ENCODE measurements around the gene TPPP.
"Not testable (repeated sequence)": the region's sequence is repeated elsewhere in the genome, so short reads cannot be mapped to it uniquely, and the experiment has no call there.

Gene TPPP

GRCh38 chr5:696191-696590 lies 3.0 kb upstream of the TPPP start:
- in situ Hi-C loops (cut with MboI; ENCODE audit: low pct_unique_long_range_greater_than_20kb, low sequenced_read_pairs); DNase-seq: not testable (repeated sequence)

DNA sequence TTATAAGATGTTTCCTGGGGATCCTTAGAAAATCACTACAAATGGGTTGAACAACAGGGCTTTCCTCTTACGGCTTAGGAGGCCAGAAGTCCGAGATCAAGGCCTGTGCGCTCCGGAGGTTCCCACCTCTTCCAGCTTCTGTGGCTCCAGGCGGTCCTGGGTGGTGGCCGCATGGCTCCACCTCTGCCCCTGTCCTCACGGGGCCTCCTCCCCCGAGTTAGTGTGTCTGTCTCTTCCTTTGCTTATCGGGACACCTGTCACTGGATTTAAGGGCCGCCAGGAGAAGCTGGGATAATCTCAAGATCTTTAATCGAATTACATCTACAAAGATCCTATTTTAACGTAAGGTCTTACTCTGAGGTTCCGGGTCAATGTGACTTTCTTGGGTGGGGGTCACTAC lies 2.3 kb upstream of the TPPP start:
- in situ Hi-C loops (cut with MboI; ENCODE audit: low pct_unique_long_range_greater_than_20kb, low sequenced_read_pairs); DNase-seq: not testable (repeated sequence)

DNA sequence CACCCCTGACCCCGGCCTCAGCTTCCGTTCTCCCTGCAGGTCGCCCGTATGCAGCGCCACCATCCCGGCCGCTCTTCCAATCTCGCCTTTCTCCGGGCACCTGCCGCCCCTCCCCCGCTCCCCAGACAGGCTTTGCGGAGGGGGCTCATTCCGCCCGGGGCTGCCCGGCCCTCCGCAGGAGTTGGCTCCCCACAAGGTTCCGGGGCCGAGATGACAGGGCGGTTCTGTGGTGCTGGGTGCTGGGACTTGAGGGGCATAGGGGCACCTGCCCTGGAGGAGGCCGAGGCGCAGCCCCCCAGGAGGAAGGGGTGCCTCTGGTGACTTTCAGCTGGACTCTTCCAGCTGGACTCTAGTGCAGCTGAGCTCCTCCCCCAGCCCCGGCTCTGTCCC lies 885 bp upstream of the TPPP start:
- DNase-seq; in situ Hi-C loops (cut with MboI; ENCODE audit: low pct_unique_long_range_greater_than_20kb, low sequenced_read_pairs): not testable (repeated sequence)

DNA sequence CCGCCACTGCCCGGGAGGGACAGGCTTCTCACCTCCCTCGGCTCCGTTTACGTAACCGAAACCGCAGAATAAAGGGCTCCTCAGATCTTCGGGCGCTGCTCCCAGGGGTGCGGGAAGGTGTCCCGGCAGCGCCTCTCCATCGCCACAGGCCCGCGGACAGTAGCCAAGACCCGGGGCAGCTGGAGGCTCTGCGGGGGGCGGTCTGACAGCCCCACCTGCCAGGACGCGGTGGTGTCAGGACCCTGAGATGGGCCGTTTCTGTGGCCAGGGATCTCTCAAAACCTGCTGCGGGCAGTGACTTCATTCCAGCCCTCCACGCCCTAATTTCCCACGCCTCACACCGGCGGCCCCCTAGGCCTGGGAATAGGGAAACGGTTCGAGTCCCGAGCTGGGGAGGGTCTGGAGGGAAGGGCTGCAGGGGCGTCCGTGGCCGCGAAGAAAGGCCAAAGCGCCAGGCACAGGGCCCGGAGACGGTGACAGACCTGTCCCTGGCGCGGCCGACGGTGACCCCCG lies 567 bp downstream of the TPPP start:
- in situ Hi-C loops (cut with MboI; ENCODE audit: low pct_unique_long_range_greater_than_20kb, low sequenced_read_pairs) = not testable (repeated sequence)

GRCh38 chr5:691817-692528 lies 1.2 kb downstream of the TPPP start:
- in situ Hi-C loops (cut with MboI; ENCODE audit: low pct_unique_long_range_greater_than_20kb, low sequenced_read_pairs) = no loop called here
- no peak for DNase-seq

More for the DNA sequence above, 567 bp downstream of the TPPP start:
- DNase-seq = not testable (repeated sequence)

- in situ Hi-C loops (cut with MboI; ENCODE audit: low pct_unique_long_range_greater_than_20kb, low sequenced_read_pairs) = not testable (repeated sequence)
Observed at GRCh38 chr5:691049-691448, 2.1 kb downstream of the TPPP start.

DNA sequence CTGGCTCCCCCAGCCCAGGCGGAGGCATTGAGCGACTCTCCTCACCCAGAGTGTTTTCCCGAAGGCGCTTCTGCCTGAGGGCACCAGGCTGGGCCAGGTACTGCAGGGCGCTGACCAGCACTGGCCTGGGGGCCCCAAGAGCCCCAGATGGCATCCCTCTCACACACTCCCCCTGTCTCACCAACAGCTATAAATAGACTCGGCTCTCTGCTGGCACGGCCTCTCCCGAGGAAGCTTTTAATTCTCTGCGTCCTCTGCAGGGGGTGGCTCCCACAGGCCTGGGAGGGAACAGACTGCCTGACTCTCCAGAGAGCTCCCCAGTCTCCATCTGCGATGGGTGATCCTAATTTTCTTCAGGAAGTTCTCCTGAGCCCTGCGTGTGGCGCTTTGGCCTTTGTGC lies 2.9 kb downstream of the TPPP start:
- in situ Hi-C loops (cut with MboI; ENCODE audit: low pct_unique_long_range_greater_than_20kb, low sequenced_read_pairs); DNase-seq: not testable (repeated sequence)

More at GRCh38 chr5:691049-691448, 2.1 kb downstream of the TPPP start:
- not testable (repeated sequence) for DNase-seq

- DNase-seq; in situ Hi-C loops (cut with MboI; ENCODE audit: low pct_unique_long_range_greater_than_20kb, low sequenced_read_pairs): not testable (repeated sequence)
Observed at GRCh38 chr5:688348-689010, 4.7 kb downstream of the TPPP start.

GRCh38 chr5:686936-687335 lies 6.2 kb downstream of the TPPP start:
- DNase-seq; in situ Hi-C loops (cut with MboI; ENCODE audit: low pct_unique_long_range_greater_than_20kb, low sequenced_read_pairs): not testable (repeated sequence)

DNA sequence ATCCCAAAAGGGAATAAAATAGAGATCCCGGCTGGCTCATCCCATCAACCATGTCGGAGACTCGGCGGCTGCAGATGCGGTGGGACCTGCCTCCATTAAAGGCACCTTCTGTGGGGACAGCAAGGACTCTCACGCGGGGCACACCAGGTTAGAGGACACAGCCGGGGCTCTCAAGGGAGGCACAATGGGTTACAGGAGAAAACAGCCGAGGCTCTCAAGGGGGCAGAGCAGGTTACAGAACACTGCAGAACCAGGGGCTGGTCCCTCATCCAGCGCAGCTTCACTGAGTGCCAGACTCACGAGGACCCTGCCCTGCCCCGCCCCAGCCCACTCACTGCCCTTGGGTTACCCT lies 7.0 kb downstream of the TPPP start:
- in situ Hi-C loops (cut with MboI; ENCODE audit: low pct_unique_long_range_greater_than_20kb, low sequenced_read_pairs); DNase-seq: not testable (repeated sequence)

DNA sequence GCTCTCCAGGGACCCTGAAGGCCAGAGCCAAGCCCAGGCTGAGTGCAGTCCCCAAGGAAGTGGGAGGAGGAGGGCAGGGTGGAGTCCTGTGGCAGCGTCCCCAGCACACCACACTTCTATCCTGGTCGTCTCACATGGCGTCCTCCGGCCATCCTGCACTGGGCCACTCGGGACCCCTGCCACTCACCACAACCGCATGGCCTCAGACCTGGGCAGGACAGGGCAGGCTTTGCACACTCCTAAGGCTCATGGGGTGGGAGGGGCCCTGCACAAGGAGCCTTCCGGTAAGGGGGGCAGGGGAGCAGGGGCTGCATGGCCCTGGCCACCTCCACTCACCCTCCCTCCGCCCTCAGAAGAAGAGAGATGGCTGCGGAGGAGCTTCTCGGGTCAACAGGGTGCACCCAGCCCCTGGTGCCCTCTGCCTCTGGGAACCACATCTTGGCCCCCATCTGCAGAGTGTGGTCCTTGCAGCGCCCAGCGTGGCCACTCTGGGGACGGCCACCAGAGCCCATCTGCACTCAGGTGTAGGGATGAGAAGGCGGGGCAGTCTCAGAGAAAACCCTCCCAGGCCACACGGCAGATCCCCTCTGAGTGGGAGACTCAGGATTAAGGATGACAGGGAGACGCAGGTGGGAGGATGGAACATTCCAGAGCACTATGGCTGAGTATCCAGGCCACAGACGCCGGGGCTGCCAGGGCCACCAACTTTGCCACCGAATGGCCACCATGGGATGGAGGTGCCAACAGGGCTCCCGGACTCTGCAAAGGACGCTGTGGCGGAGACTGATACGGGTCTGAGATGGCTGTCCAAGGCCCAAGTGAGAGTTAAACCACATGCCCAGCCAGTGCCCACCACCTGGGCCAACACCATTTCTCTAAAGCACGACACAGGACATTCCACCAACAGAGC lies 7.6 kb downstream of the TPPP start:
- DNase-seq = no peak
- in situ Hi-C loops (cut with MboI; ENCODE audit: low pct_unique_long_range_greater_than_20kb, low sequenced_read_pairs) = no loop called here

DNA sequence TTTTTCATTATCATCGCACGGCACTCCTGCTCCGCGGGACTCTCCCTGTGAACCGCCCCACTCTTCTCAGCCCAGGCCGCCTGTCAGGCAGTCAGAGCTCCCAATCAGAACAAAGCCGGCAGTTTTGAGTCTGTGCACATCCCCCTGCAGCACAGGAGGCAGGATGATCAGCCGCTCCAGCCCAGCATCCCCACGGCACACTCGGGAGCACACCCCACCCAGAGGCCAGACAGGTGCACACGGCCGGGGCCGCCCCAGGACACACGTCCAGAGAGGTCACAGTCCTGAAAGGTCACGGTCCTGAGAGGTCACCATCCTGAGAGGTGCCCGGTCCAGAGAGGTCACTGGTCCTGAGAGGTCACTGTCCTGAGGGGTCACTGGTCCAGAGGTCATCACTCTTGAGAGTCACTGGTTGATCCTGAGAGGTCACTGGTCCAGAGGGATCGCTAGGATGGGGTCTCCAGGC lies 8.4 kb downstream of the TPPP start:
- in situ Hi-C loops (cut with MboI; ENCODE audit: low pct_unique_long_range_greater_than_20kb, low sequenced_read_pairs) = loop anchor here (5.0 kb wide), 1 partner anchor 93 kb away; no protein-coding TSS in a partner anchor

GRCh38 chr5:683551-684481 lies 9.3 kb downstream of the TPPP start:
- no peak for DNase-seq
- in situ Hi-C loops (cut with MboI; ENCODE audit: low pct_unique_long_range_greater_than_20kb, low sequenced_read_pairs) = loop anchor here (5.0 kb wide), 1 partner anchor 93 kb away; no protein-coding TSS in a partner anchor

More for the DNA sequence above, 8.4 kb downstream of the TPPP start:
- DNase-seq = no peak

DNA sequence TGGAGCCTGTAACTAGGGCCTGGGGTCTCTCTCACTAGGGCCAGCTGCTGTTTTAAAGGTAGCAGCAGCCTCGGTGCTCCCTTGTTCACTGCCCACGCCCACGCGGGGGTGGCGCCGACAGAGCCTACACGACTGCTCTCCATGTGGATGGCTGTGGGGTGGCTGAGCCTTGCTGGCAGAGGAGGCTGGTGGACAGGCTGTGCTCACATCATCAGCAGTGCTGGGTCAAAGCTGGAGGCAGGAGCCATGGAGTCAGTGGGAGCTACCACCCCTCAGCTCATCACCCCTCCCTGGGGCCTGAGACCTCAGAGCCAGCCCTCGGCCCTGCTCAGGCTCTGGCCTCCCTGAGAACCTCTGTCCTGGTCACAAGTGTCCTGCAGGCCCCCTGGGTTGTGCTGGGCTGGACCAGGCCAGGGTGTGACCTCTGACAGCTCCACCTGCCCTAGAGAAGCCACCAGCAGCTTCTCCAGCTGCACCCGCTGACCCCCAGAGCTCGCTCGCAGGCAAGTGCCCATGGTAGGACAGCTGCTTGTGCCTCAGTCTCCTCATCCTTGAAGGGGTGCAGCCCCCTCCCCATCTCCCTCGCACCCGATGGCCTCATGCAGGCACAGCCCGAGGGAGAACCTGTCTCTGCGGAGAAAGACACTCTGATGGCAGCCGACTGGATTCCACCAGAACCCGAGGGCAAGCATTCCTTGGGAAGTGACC lies 10.3 kb downstream of the TPPP start:
- not testable (repeated sequence) for DNase-seq
- in situ Hi-C loops (cut with MboI; ENCODE audit: low pct_unique_long_range_greater_than_20kb, low sequenced_read_pairs) = loop anchor here (5.0 kb wide), 1 partner anchor 94 kb away; no protein-coding TSS in a partner anchor

GRCh38 chr5:682216-682615 lies 10.9 kb downstream of the TPPP start:
- in situ Hi-C loops (cut with MboI; ENCODE audit: low pct_unique_long_range_greater_than_20kb, low sequenced_read_pairs) = loop anchor here (5.0 kb wide), 1 partner anchor 95 kb away; no protein-coding TSS in a partner anchor
- not testable (repeated sequence) for DNase-seq

- in situ Hi-C loops (cut with MboI; ENCODE audit: low pct_unique_long_range_greater_than_20kb, low sequenced_read_pairs) = loop anchor here (5.0 kb wide), 1 partner anchor 96 kb away; no protein-coding TSS in a partner anchor
- not testable (repeated sequence) for DNase-seq
Observed at GRCh38 chr5:681317-682191, 11.6 kb downstream of the TPPP start.

All from KBM-7 (cell line).